CD4-positive, CD25-positive, alpha-beta regulatory T cell (primary cell): ENCODE results near the gene ADAM12. TPM values are rescaled to one million over a fixed set of nuclear protein-coding genes. Genes with fewer than 3 reads are reported as not detected.

Experiments
- ATAC-seq, 2 donors: fragments of 150-1000 bp; cut with Tn5 transposase; one replicate each; pipeline ENCODE4 v1.10.0; 2021; ENCODE audit warnings: low read depth in 2 of 2, moderate number of reproducible peaks in 2 of 2, moderate library complexity in 1 of 2
- DNase-seq, 3 donors: peaks; one replicate each; pipeline versions ENCODE4 v3.0.0 to v3.0.0-alpha.2; 2012 to 2022; ENCODE audit warnings: mixed read lengths in 1 of 3
- H3K27ac ChIP-seq: one replicate; pipeline ENCODE4 v1.7.0; 2013; ENCODE audit warnings: mild to moderate bottlenecking, low read length; ENCODE audit not compliant: insufficient read depth, poor library complexity, severe bottlenecking
- H3K27me3 ChIP-seq: one replicate; pipeline ENCODE4 v1.7.0; 2013; ENCODE audit warnings: low read length; ENCODE audit not compliant: control insufficient read depth, insufficient read depth
- H3K36me3 ChIP-seq: one replicate; pipeline ENCODE4 v1.7.0; 2013; ENCODE audit warnings: mild to moderate bottlenecking, low read length, moderate library complexity; ENCODE audit not compliant: control insufficient read depth, insufficient read depth
- H3K4me1 ChIP-seq: 2 replicates; pipeline ENCODE4 v1.7.0; 2013; ENCODE audit warnings: mild to moderate bottlenecking, low read length; ENCODE audit not compliant: insufficient read depth, control insufficient read depth, poor library complexity, severe bottlenecking
- H3K4me3 ChIP-seq: one replicate; pipeline ENCODE4 v1.7.0; 2013; ENCODE audit warnings: low read depth, mild to moderate bottlenecking, low read length, moderate library complexity
- H3K9me3 ChIP-seq, 2 experiments: 1 replicate in 1 of 2; 2 replicates in 1 of 2; pipeline ENCODE4 v1.7.0; 2013; ENCODE audit warnings: low read length in 2 of 2, mild to moderate bottlenecking in 1 of 2, moderate library complexity in 1 of 2; ENCODE audit not compliant: control insufficient read depth in 2 of 2
- H3K27ac Mint-ChIP-seq, 3 donors: one replicate each; pipeline ENCODE4 v1.8.0; 2020 to 2022; ENCODE audit warnings: mild to moderate bottlenecking in 3 of 3, mixed read lengths in 3 of 3, moderate library complexity in 2 of 3
- H3K27me3 Mint-ChIP-seq: one replicate; pipeline ENCODE4 v1.8.0; 2022; ENCODE audit warnings: mild to moderate bottlenecking, mixed read lengths
- H3K36me3 Mint-ChIP-seq: one replicate; pipeline ENCODE4 v1.8.0; 2020; ENCODE audit warnings: mixed read lengths
- H3K4me1 Mint-ChIP-seq, 4 donors: one replicate each; pipeline ENCODE4 v1.8.0; 2020 to 2022; ENCODE audit warnings: mixed read lengths in 4 of 4, mild to moderate bottlenecking in 1 of 4
- H3K4me3 Mint-ChIP-seq, 4 donors: one replicate each; pipeline ENCODE4 v1.8.0; 2020 to 2022; ENCODE audit warnings: mild to moderate bottlenecking in 4 of 4, mixed read lengths in 4 of 4, moderate library complexity in 3 of 4
- H3K9me3 Mint-ChIP-seq, 7 donors: one replicate each; pipeline ENCODE4 v1.8.0; 2020 to 2022; ENCODE audit warnings: mixed read lengths in 7 of 7, mild to moderate bottlenecking in 3 of 7, moderate library complexity in 2 of 7
- polyA plus RNA-seq, 4 donors: library from polyadenylated mRNA; unstranded; fragments of 300-500 nt; fragmentation: Illumina TruSeq; gene quantifications; one replicate each; pipeline ENCODE4 v1.2.3, GENCODE V29; 2021
- total RNA-seq: library from RNA; stranded (reverse); gene quantifications from one replicate; pipeline ENCODE4 v1.2.3, GENCODE V29; 2022

ADAM12 gene
- total and polyA plus RNA-seq, 5 donors from 2014 or later: 1.3 to 3.8 (median 1.9) TPM

DNA sequence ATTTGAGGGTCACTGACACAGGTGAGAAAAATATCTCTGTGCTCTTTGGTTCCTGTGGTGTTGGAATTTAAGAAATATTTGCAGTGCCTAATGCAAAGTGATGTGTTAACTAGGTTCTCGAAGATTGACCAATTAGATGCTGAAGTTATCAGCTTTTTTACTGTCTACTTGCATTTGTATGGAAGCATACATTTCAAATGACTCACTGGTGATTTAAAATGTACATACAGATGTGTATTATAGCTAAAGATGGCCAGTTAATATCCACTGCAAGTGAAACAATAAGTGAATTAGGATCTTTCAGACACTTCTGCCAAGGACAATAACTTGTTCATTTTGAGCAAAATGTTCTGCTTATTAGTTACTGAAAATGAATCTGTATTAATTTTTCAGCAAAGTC lies 287.0 kb downstream of the ADAM12 start:
- H3K4me1 ChIP-seq: no peaks in the 10 kb centered on the region
- H3K4me3 ChIP-seq: no peak overlapping the region
- Mint-ChIP-seq H3K27me3 (no peaks in the 10 kb centered on the region), H3K4me1 (no peaks in the 10 kb centered on the region), H3K4me3 (no peak overlapping the region), H3K9me3 (no peaks in the 10 kb centered on the region), H3K36me3 (no peaks in the 10 kb centered on the region), H3K27ac (no peak overlapping the region)
- no peak for DNase-seq
- no peaks in the 10 kb centered on the region for H3K36me3 ChIP-seq
- no peak overlapping the region for H3K27ac ChIP-seq
- ATAC-seq: no peak
- H3K9me3 ChIP-seq: no peaks in the 10 kb centered on the region
- H3K27me3 ChIP-seq: no peaks in the 10 kb centered on the region

DNA sequence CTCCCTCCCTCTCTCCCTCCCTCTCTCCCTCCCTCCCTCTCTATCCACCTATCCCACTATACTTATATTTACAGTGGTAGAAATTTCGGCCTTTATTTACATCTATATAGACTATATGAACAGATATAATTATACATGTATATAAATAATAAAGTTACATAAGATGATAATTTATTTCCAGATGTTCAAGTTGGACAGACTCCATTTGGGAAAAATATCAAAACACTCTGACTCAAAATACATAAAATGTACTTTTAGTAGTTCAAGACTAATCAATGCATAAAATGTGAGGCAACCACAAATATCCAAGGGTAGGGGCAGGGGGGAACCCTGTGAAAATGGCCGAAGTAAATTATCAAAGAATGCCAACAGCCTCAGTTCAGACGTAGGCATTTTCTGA lies 288.9 kb downstream of the ADAM12 start:
- Mint-ChIP-seq H3K4me3 (no peak overlapping the region), H3K27me3 (no peaks in the 10 kb centered on the region), H3K4me1 (no peaks in the 10 kb centered on the region), H3K36me3 (no peaks in the 10 kb centered on the region), H3K27ac (no peak overlapping the region), H3K9me3 (no peaks in the 10 kb centered on the region)
- ATAC-seq (no peak), DNase-seq (no peak)
- H3K27ac ChIP-seq: no peak overlapping the region
- no peaks in the 10 kb centered on the region for H3K9me3 ChIP-seq
- no peaks in the 10 kb centered on the region for H3K36me3 ChIP-seq
- no peak overlapping the region for H3K4me3 ChIP-seq
- H3K27me3 ChIP-seq: no peaks in the 10 kb centered on the region
- no peaks in the 10 kb centered on the region for H3K4me1 ChIP-seq

DNA sequence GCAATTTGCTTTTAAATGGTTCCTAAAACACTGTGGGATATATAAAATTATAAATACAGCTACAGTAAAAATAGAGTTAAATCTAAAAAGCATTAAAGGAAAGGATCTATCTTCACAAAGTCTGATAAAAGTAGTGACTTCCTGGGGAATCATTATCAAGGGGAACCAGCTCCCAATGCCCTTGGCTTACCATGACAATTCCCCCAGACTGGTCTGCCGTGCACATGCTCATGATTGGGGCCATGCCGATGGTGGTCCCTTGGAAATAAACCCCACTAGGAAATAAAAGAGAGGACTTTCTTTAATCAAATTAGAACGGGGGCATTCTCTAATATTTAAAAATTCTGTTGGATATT lies 290.1 kb downstream of the ADAM12 start:
- DNase-seq (no peak), ATAC-seq (no peak)
- H3K4me1 ChIP-seq: no peaks in the 10 kb centered on the region
- H3K27ac ChIP-seq: no peak overlapping the region
- no peaks in the 10 kb centered on the region for H3K36me3 ChIP-seq
- H3K4me1 Mint-ChIP-seq: no peaks in the 10 kb centered on the region
- H3K4me3 ChIP-seq: no peak overlapping the region
- H3K27me3 ChIP-seq: no peaks in the 10 kb centered on the region
- no peaks in the 10 kb centered on the region for H3K9me3 ChIP-seq
- H3K36me3 Mint-ChIP-seq: no peaks in the 10 kb centered on the region
- H3K4me3 Mint-ChIP-seq: no peak overlapping the region
- no peak overlapping the region for H3K27ac Mint-ChIP-seq
- H3K27me3 Mint-ChIP-seq: no peaks in the 10 kb centered on the region
- H3K9me3 Mint-ChIP-seq: no peaks in the 10 kb centered on the region

DNA sequence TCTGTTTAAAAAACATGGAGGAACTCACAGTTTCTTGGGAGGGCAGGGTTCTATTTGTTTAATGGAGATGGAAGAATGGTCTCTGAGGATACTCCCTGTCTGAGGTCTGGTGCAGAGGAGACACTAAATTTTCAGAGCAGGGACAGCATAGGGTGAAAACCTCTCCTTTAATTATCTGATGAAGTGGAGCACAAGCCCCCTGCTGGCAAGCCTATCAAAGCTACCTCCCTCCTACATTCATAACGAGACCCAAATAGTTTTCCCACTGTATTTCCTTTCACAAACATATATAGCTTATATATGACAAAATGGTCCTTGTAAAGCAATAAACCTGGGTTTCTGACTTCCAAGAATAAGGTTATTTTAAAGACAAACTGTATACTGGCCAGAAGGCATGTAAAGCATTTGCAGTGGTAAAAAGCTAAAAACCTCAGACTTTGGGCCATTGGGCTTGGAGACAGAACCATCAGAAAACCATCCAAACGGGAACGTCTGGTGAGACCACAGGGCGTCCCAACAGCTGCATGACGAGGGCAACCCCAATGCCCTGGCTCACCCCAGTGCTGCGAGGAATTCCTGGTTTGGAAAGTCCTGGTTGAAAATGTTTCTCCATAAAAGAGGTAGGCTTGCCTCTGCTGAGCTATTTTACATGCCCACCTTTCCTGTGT lies 290.6 kb downstream of the ADAM12 start:
- no peaks in the 10 kb centered on the region for H3K9me3 Mint-ChIP-seq

DNA sequence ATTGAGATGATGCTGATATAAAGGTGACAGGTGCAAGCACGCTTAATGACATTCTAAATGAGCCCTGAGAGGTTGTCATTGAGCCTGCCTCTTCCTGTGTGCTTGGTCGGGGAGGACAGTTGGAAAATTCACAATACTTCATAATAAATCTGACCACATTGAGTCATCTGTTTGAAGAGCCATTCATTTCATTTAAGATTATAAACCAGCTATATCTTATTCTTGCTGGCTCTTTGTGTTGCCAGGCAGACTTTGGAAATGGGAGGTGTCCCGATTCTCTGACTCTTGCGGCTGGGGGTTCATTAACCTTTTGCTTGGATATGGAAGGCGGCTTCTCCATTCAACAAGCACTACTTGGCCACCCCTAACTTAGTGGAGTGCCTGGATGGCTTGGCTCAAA lies 293.7 kb downstream of the ADAM12 start:
- Histone ChIP-seq H3K36me3 (no peaks in the 10 kb centered on the region), H3K4me3 (no peak overlapping the region), H3K27ac (no peak overlapping the region), H3K9me3 (no peaks in the 10 kb centered on the region), H3K27me3 (no peaks in the 10 kb centered on the region), H3K4me1 (no peaks in the 10 kb centered on the region)
- no peak overlapping the region for H3K4me3 Mint-ChIP-seq
- H3K27ac Mint-ChIP-seq: no peak overlapping the region
- H3K36me3 Mint-ChIP-seq: no peaks in the 10 kb centered on the region
- H3K4me1 Mint-ChIP-seq: no peaks in the 10 kb centered on the region
- ATAC-seq: no peak
- no peaks in the 10 kb centered on the region for H3K9me3 Mint-ChIP-seq
- DNase-seq: no peak
- no peaks in the 10 kb centered on the region for H3K27me3 Mint-ChIP-seq

More for the DNA sequence above, 290.6 kb downstream of the ADAM12 start:
- DNase-seq: peak in 2 of 3 donors; percentile 7 to 18
- Histone ChIP-seq H3K27ac (no peak overlapping the region), H3K27me3 (no peaks in the 10 kb centered on the region), H3K4me3 (no peak overlapping the region), H3K36me3 (no peaks in the 10 kb centered on the region), H3K9me3 (no peaks in the 10 kb centered on the region), H3K4me1 (no peaks in the 10 kb centered on the region)
- Mint-ChIP-seq H3K4me1 (no peaks in the 10 kb centered on the region), H3K27ac (no peak overlapping the region), H3K4me3 (no peak overlapping the region), H3K36me3 (no peaks in the 10 kb centered on the region), H3K27me3 (no peaks in the 10 kb centered on the region)
- ATAC-seq: no peak

DNA sequence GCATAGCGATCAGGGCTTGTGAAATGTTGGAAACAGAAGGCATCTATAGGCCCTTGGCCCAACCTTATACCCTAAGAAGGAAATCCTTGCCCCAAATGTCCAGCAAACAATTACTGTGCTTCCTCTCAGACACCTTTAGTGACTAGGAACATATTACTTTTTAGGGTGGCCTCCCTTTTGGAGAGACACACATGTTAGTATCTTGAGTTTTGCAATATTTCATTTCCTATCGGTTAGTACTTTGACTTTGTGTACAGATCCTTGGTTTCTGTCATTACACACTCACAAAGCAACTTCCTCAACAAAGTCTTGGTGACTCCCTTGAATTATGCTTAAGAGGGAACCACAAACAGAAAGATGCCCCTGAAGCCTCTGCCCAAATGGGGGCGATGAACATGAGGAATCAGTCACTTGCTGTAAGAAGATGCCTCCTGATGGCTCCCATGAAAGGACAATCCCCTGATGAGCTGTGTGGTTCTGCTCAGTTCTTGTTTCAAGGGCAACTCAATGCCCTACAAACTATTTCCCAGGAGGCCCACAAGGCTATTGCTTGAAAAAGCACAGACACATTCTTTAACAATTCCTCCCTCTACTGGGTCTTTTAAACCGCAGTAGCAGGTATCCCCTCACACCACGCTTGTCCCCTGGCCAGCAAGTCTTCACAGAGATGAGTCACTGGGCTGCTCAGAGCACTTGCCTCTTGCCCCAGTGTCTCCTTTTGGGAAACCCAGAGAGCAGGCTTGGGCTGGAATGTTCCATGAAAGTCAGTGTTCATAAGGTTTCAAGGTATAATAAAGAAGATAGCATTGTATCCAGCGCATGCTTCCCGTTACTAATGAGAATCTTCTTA lies 295.7 kb downstream of the ADAM12 start:
- ATAC-seq: no peak
- no peak overlapping the region for H3K27ac ChIP-seq
- no peaks in the 10 kb centered on the region for H3K9me3 Mint-ChIP-seq

DNA sequence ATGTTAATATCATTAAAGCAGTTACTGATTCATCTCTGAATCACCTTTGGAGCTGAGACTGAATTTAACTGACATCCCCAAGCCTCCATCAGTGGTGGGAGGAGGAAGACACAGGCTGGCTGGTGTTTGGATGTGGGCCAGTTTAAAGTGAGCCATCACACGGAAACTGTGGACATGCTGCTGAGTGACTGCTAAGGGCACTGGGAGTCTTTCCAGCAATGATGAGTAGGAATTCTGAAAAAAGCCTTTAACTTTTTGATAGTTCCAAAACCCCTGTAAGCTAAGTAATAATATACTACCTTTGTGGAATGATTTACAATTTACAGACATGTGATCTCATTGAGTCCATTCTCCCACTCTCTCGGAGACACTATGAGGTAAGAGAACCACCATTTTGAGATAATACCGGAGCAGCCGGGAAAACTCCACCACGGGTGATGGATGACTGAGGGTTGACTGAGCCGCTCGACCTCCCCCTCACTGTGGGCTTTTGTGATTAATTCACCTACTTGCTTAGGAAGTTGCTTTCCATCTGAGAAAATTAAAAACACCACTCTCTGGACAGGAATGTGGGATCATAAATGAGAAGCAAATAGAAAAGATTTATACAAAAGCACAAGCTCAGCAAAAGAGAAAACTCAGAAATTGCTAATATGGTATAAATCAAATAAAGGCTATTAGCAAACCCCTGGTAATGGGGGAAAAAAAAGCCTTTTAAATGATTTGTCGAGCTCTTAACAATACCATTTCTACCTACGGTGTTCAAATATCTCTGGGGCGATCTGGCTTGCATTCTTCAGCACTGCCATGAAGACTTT lies 297.2 kb downstream of the ADAM12 start:
- Mint-ChIP-seq H3K4me3 (no peak overlapping the region), H3K4me1 (no peaks in the 10 kb centered on the region), H3K27me3 (no peaks in the 10 kb centered on the region), H3K36me3 (no peaks in the 10 kb centered on the region), H3K9me3 (no peaks in the 10 kb centered on the region), H3K27ac (no peak overlapping the region)
- ATAC-seq: no peak
- H3K4me1 ChIP-seq: no peaks in the 10 kb centered on the region
- H3K9me3 ChIP-seq: no peaks in the 10 kb centered on the region
- no peaks in the 10 kb centered on the region for H3K36me3 ChIP-seq
- DNase-seq: no peak
- H3K27me3 ChIP-seq: no peaks in the 10 kb centered on the region
- H3K27ac ChIP-seq: no peak overlapping the region
- no peak overlapping the region for H3K4me3 ChIP-seq

More for the DNA sequence above, 295.7 kb downstream of the ADAM12 start:
- Histone ChIP-seq H3K4me3 (no peak overlapping the region), H3K9me3 (no peaks in the 10 kb centered on the region), H3K4me1 (no peaks in the 10 kb centered on the region), H3K36me3 (no peaks in the 10 kb centered on the region), H3K27me3 (no peaks in the 10 kb centered on the region)
- DNase-seq: no peak
- Mint-ChIP-seq H3K4me3 (no peak overlapping the region), H3K4me1 (no peaks in the 10 kb centered on the region), H3K27me3 (no peaks in the 10 kb centered on the region), H3K36me3 (no peaks in the 10 kb centered on the region), H3K27ac (no peak overlapping the region)
